Panc1 (cell line): Measurements from ENCODE around the gene LRR1. TPM values are rescaled to one million over a fixed set of nuclear protein-coding genes. Genes with fewer than 3 reads are reported as not detected.

Experiments used
- ATAC-seq: fragments of 200-7000 bp; cut with Tn5 transposase; 2 replicates; pipeline ENCODE4 v1.9.1; 2020; ENCODE audit warnings: mild to moderate bottlenecking, moderate library complexity
- BruUV-seq: library from RNA; stranded (reverse); fragments of 400-500 nt; replicated peaks from 2 replicates; lab custom pipeline; 2021; lab: Mats Ljungman, UMichigan
- CTCF ChIA-PET: fragments of 300-600 bp; sonication (Branson Sonifier 250); formaldehyde crosslinking; loops from one replicate; lab custom pipeline; 2022; ENCODE audit warnings: antibody characterized with exemption; lab: Charles Lee
- POLR2A ChIA-PET: fragments of 300-600 bp; sonication (Branson Sonifier 250); formaldehyde crosslinking; loops from one replicate; lab custom pipeline; 2022; ENCODE audit warnings: antibody characterized with exemption; lab: Charles Lee
- DNase-seq: peaks from one replicate; pipeline ENCODE4 v3.0.0-alpha.2; 2010; ENCODE audit warnings: low read depth, low spot score
- H3K27ac ChIP-seq: 2 replicates; pipeline ENCODE4 v1.5.1; 2011; ENCODE audit warnings: mild to moderate bottlenecking, low read length, inconsistent platforms
- H3K27me3 ChIP-seq: fragments of 200-500 bp; sonication (Bioruptor generic); 2 replicates; pipeline ENCODE4 v1.6.0; 2014; ENCODE audit warnings: low read length, inconsistent platforms; ENCODE audit not compliant: control insufficient read depth, insufficient read depth
- H3K36me3 ChIP-seq: fragments of 200-500 bp; sonication (Bioruptor generic); 2 replicates; pipeline ENCODE4 v1.5.1; 2014; ENCODE audit warnings: inconsistent platforms, mild to moderate bottlenecking, low read length, moderate library complexity; ENCODE audit not compliant: control insufficient read depth, insufficient read depth
- H3K4me1 ChIP-seq: 2 replicates; pipeline ENCODE4 v1.5.1; 2011; ENCODE audit warnings: inconsistent platforms, mild to moderate bottlenecking, low read length, moderate library complexity; ENCODE audit not compliant: control insufficient read depth, insufficient read depth
- H3K4me3 ChIP-seq, 2 experiments: 2 replicates each; pipeline ENCODE4 v1.5.1; 2011 to 2012; ENCODE audit warnings: low read depth in 2 of 2, low read length in 2 of 2, mild to moderate bottlenecking in 2 of 2, inconsistent platforms in 1 of 2, moderate library complexity in 1 of 2
- H3K9me3 ChIP-seq: fragments of 200-500 bp; sonication (Bioruptor generic); 2 replicates; pipeline ENCODE4 v1.5.1; 2014; ENCODE audit warnings: low read depth, mild to moderate bottlenecking, inconsistent platforms, low read length, moderate library complexity; ENCODE audit not compliant: control insufficient read depth, insufficient read depth
- CTCF ChIP-seq: fragments of 450-650 bp; IDR thresholded peaks from 2 replicates; pipeline ENCODE4 v1.5.1; 2017; ENCODE audit warnings: mild to moderate bottlenecking
- POLR2AphosphoS5 ChIP-seq: IDR thresholded peaks from 2 replicates; pipeline ENCODE4 v1.6.1; 2012; ENCODE audit warnings: mild to moderate bottlenecking, low read depth, low read length, moderate library complexity
- REST ChIP-seq, 2 experiments: IDR thresholded peaks; 2 replicates each; pipeline ENCODE4 v1.6.1; 2011 to 2012; ENCODE audit warnings: low read depth in 2 of 2, control low read depth in 1 of 2, low read length in 1 of 2, mild to moderate bottlenecking in 1 of 2, moderate library complexity in 1 of 2; ENCODE audit not compliant: insufficient read depth in 1 of 2
- SIN3A ChIP-seq: IDR thresholded peaks from 2 replicates; pipeline ENCODE4 v1.6.1; 2012; ENCODE audit warnings: low read depth, mild to moderate bottlenecking, low read length, moderate library complexity, borderline replicate concordance; ENCODE audit not compliant: insufficient read depth
- TCF7L2 ChIP-seq: IDR thresholded peaks from 2 replicates; pipeline ENCODE4 v1.6.1; 2011; ENCODE audit warnings: mild to moderate bottlenecking, low read depth, low read length, inconsistent platforms
- in situ Hi-C: cut with HindIII; loops from 2 replicates; pipeline ENCODE4 v1.10.0; 2016; ENCODE audit warnings: low sequenced_read_pairs, low pct_unique_long_range_greater_than_20kb
- intact Hi-C: fragments of 100-400 bp; cut with micrococcal nuclease; formaldehyde crosslinking; loops from one replicate; pipeline ENCODE4 v1.10.0; 2022; ENCODE audit not compliant: unreplicated experiment
- total RNA-seq: library from RNA; stranded (reverse); gene quantifications from one replicate; pipeline ENCODE4 v1.2.1, GENCODE V29; 2021; ENCODE audit not compliant: unreplicated experiment

The LRR1 gene
- total RNA-seq, 1 experiment from 2014 or later: 23.3 TPM

- in situ Hi-C loops: no loop called here
- ATAC-seq (no peak), DNase-seq (no peak)
- Histone ChIP-seq H3K27me3 (no peaks in the 10 kb centered on the region), H3K4me3 (no peak overlapping the region), H3K4me1 (peaks cover 10% of the 10 kb centered on the region), H3K27ac (no peak overlapping the region), H3K36me3 (peaks cover 10% of the 10 kb centered on the region; the same call in 1 of the 2 replicates), H3K9me3 (no peaks in the 10 kb centered on the region)
- intact Hi-C loops: no loop called here
- TF ChIP-seq REST (IDR thresholded peaks at IDR 0.05; ENCODE audit: insufficient read depth in 1 of 2, low read depth in 2 of 2, low read length in 1 of 2): peak in 1 of 2 experiments; percentile 36; a peak in 1 of 4 replicates
- no peak for TF ChIP-seq POLR2AphosphoS5
- CTCF ChIA-PET: no interaction called here
- no TSS peak for BruUV-seq
- POLR2A ChIA-PET: no interaction called here
These were observed 9.4 kb upstream of the LRR1 start for GRCh38 chr14:49589387-49589786.

- BruUV-seq: no TSS peak
These were observed 5.7 kb upstream of the LRR1 start for GRCh38 chr14:49593016-49593415.

More at GRCh38 chr14:49593016-49593415, 5.7 kb upstream of the LRR1 start:
- TF ChIP-seq SIN3A: no peak
- TF ChIP-seq TCF7L2: no peak
- TF ChIP-seq POLR2AphosphoS5: no peak
- TF ChIP-seq REST (IDR thresholded peaks at IDR 0.05; ENCODE audit: insufficient read depth in 1 of 2, low read depth in 2 of 2, low read length in 1 of 2): no peak
- TF ChIP-seq CTCF: no peak
- Histone ChIP-seq H3K27ac (no peak overlapping the region), H3K36me3 (no peaks in the 10 kb centered on the region; the same call in 1 of the 2 replicates), H3K9me3 (no peaks in the 10 kb centered on the region), H3K27me3 (no peaks in the 10 kb centered on the region), H3K4me1 (peaks cover 9% of the 10 kb centered on the region; the same call in 1 of the 2 replicates), H3K4me3 (no peak overlapping the region)
- intact Hi-C loops (no loop called here), in situ Hi-C loops (no loop called here)
- ATAC-seq (peak; percentile 79), DNase-seq (no peak)
- CTCF ChIA-PET: no interaction called here
- POLR2A ChIA-PET: interaction anchor here (0.7 kb wide), 1 partner anchor 30 kb away, joined by 3 read pairs; no protein-coding TSS in a partner anchor
